Neural cell (in vitro differentiated cells): ENCODE results near the gene MXD3. TPM values are rescaled to one million over a fixed set of nuclear protein-coding genes. Genes with fewer than 3 reads are reported as not detected.
"Not testable (repeated sequence)": the region's sequence is repeated elsewhere in the genome, so short reads cannot be mapped to it uniquely, and the experiment has no call there.

ENCODE experiments used
- H2AFZ ChIP-seq: fragments of 200-600, 300-800 bp; sonication (generic), shearing (Covaris generic); 2 replicates; pipeline ENCODE4 v1.6.0; 2014; ENCODE audit warnings: low read depth, mild to moderate bottlenecking, antibody characterized with exemption, low read length, moderate library complexity
- H3F3A ChIP-seq: fragments of 200-600 bp; shearing (Covaris generic); 2 replicates; pipeline ENCODE4 v1.6.1; 2016; ENCODE audit warnings: mild to moderate bottlenecking, moderate library complexity, mixed read lengths, antibody characterized with exemption, low read length; ENCODE audit not compliant: insufficient read depth, poor library complexity, severe bottlenecking
- H3K27ac ChIP-seq: fragments of 200-600, 300-800 bp; sonication (generic), shearing (Covaris generic); 2 replicates; pipeline ENCODE4 v1.5.1; 2014; ENCODE audit warnings: mild to moderate bottlenecking, low read length, moderate library complexity
- H3K27me3 ChIP-seq: fragments of 300-800, 200-600 bp; sonication (generic), shearing (Covaris generic); 2 replicates; pipeline ENCODE4 v1.6.0; 2014; ENCODE audit warnings: mild to moderate bottlenecking, low read depth, low read length, moderate library complexity; ENCODE audit not compliant: insufficient read depth
- H3K36me3 ChIP-seq: fragments of 300-800, 200-600 bp; sonication (generic), shearing (Covaris generic); 2 replicates; pipeline ENCODE4 v1.5.1; 2014; ENCODE audit warnings: mild to moderate bottlenecking, antibody characterized with exemption, low read length, moderate library complexity; ENCODE audit not compliant: insufficient read depth
- H3K4me2 ChIP-seq: fragments of 300-800, 200-600 bp; sonication (generic), shearing (Covaris generic); 2 replicates; pipeline ENCODE4 v1.6.0; 2014; ENCODE audit warnings: mild to moderate bottlenecking, low read length
- H3K4me3 ChIP-seq: fragments of 300-800, 200-600 bp; sonication (generic), shearing (Covaris generic); 2 replicates; pipeline ENCODE4 v1.5.1; 2014; ENCODE audit warnings: mild to moderate bottlenecking, low read length, moderate library complexity
- H3K79me2 ChIP-seq: fragments of 200-600 bp; shearing (Covaris generic); replicated peaks from 2 replicates; pipeline ENCODE4 v1.6.0; 2014; ENCODE audit warnings: mild to moderate bottlenecking, low read length, moderate library complexity; ENCODE audit not compliant: insufficient read depth
- H3K9ac ChIP-seq: fragments of 300-800, 200-600 bp; sonication (generic), shearing (Covaris generic); 2 replicates; pipeline ENCODE4 v1.6.1; 2016; ENCODE audit warnings: mild to moderate bottlenecking, low read length, mixed read lengths
- H3K9me2 ChIP-seq: fragments of 200-600 bp; shearing (Covaris generic); 2 replicates; pipeline ENCODE4 v1.6.1; 2016; ENCODE audit warnings: mild to moderate bottlenecking, low read length, mixed read lengths; ENCODE audit not compliant: insufficient read depth
- H3K9me3 ChIP-seq: fragments of 200-600, 300-800 bp; sonication (generic), shearing (Covaris generic); 2 replicates; pipeline ENCODE4 v1.6.1; 2016; ENCODE audit warnings: mild to moderate bottlenecking, mixed run types, low read length, moderate library complexity, mixed read lengths
- H4K20me1 ChIP-seq: fragments of 200-600 bp; shearing (Covaris generic); 2 replicates; pipeline ENCODE4 v1.6.1; 2016; ENCODE audit warnings: mild to moderate bottlenecking, mixed run types; ENCODE audit not compliant: insufficient read depth
- EP300 ChIP-seq: fragments of 450-650 bp; conservative IDR thresholded peaks from 2 replicates; pipeline ENCODE4 v1.6.1; 2014; ENCODE audit warnings: antibody characterized with exemption, mild to moderate bottlenecking, moderate library complexity; ENCODE audit not compliant: poor library complexity, severe bottlenecking
- EZH2 ChIP-seq: fragments of 200-600, 300-800 bp; shearing (Covaris generic), sonication (generic); IDR thresholded peaks from 2 replicates; pipeline ENCODE4 v1.6.1; 2014; ENCODE audit warnings: antibody characterized with exemption, low read length, borderline replicate concordance, mild to moderate bottlenecking; ENCODE audit not compliant: insufficient read depth, poor library complexity, severe bottlenecking
- MXI1 ChIP-seq: fragments of 450-650 bp; conservative IDR thresholded peaks from 2 replicates; pipeline ENCODE4 v1.6.1; 2014; ENCODE audit warnings: antibody characterized with exemption, mild to moderate bottlenecking; ENCODE audit not compliant: poor library complexity, severe bottlenecking
- POLR2AphosphoS5 ChIP-seq: IDR thresholded peaks from 2 replicates; pipeline ENCODE4 v1.6.1; 2012
- RAD21 ChIP-seq: fragments of 450-650 bp; conservative IDR thresholded peaks from 2 replicates; pipeline ENCODE4 v1.6.1; 2014; ENCODE audit warnings: antibody characterized with exemption, mild to moderate bottlenecking, moderate library complexity
- SMC3 ChIP-seq: fragments of 450-650 bp; conservative IDR thresholded peaks from 2 replicates; pipeline ENCODE4 v1.6.1; 2014; ENCODE audit warnings: antibody characterized with exemption, mild to moderate bottlenecking, moderate library complexity; ENCODE audit not compliant: poor library complexity
- TAF1 ChIP-seq: IDR thresholded peaks from 2 replicates; pipeline ENCODE4 v1.6.1; 2012; ENCODE audit warnings: low read depth
- polyA plus RNA-seq: library from polyadenylated mRNA; depleted of rRNA; stranded (reverse); fragments of >200 nt; gene quantifications from 2 replicates; pipeline ENCODE4 v1.2.3, GENCODE V29; 2014
- TF ChIP-seq, protein P1 (sequence below): IDR thresholded peaks from 2 replicates; pipeline ENCODE4 v1.6.1; 2012; ENCODE audit warnings: borderline replicate concordance
- TF ChIP-seq, protein P2 (sequence below): fragments of 450-650 bp; IDR thresholded peaks from 2 replicates; pipeline ENCODE4 v1.5.1; 2014; ENCODE audit warnings: antibody characterized with exemption, mild to moderate bottlenecking, moderate library complexity; ENCODE audit not compliant: poor library complexity, severe bottlenecking

MXD3 gene
- polyA plus RNA-seq, 1 donor from 2014 or later = 9.3 TPM

GRCh38 chr5:177306674-177307543 is 4.8 kb downstream of the MXD3 start:
- Histone ChIP-seq H3K9me2 (no peaks in the 10 kb centered on the region), H3K4me2 (no peak overlapping the region), H3K27me3 (no peaks in the 10 kb centered on the region), H3K27ac (no peak overlapping the region), H3K9ac (no peak overlapping the region), H3K9me3 (no peaks in the 10 kb centered on the region), H2AFZ (no peak overlapping the region), H3K4me3 (no peak overlapping the region), H3K36me3 (no peaks in the 10 kb centered on the region), H4K20me1 (no peaks in the 10 kb centered on the region), H3F3A (no peaks in the 10 kb centered on the region), H3K79me2 (peaks cover 16% of the 10 kb centered on the region)
- TF ChIP-seq, protein P1, sequence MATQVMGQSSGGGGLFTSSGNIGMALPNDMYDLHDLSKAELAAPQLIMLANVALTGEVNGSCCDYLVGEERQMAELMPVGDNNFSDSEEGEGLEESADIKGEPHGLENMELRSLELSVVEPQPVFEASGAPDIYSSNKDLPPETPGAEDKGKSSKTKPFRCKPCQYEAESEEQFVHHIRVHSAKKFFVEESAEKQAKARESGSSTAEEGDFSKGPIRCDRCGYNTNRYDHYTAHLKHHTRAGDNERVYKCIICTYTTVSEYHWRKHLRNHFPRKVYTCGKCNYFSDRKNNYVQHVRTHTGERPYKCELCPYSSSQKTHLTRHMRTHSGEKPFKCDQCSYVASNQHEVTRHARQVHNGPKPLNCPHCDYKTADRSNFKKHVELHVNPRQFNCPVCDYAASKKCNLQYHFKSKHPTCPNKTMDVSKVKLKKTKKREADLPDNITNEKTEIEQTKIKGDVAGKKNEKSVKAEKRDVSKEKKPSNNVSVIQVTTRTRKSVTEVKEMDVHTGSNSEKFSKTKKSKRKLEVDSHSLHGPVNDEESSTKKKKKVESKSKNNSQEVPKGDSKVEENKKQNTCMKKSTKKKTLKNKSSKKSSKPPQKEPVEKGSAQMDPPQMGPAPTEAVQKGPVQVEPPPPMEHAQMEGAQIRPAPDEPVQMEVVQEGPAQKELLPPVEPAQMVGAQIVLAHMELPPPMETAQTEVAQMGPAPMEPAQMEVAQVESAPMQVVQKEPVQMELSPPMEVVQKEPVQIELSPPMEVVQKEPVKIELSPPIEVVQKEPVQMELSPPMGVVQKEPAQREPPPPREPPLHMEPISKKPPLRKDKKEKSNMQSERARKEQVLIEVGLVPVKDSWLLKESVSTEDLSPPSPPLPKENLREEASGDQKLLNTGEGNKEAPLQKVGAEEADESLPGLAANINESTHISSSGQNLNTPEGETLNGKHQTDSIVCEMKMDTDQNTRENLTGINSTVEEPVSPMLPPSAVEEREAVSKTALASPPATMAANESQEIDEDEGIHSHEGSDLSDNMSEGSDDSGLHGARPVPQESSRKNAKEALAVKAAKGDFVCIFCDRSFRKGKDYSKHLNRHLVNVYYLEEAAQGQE = no peak
- TF ChIP-seq TAF1 (no peak), EP300 (no peak), EZH2 (no peak), SMC3 (no peak), MXI1 (no peak), POLR2AphosphoS5 (no peak), RAD21 (no peak)
- TF ChIP-seq, protein P2, sequence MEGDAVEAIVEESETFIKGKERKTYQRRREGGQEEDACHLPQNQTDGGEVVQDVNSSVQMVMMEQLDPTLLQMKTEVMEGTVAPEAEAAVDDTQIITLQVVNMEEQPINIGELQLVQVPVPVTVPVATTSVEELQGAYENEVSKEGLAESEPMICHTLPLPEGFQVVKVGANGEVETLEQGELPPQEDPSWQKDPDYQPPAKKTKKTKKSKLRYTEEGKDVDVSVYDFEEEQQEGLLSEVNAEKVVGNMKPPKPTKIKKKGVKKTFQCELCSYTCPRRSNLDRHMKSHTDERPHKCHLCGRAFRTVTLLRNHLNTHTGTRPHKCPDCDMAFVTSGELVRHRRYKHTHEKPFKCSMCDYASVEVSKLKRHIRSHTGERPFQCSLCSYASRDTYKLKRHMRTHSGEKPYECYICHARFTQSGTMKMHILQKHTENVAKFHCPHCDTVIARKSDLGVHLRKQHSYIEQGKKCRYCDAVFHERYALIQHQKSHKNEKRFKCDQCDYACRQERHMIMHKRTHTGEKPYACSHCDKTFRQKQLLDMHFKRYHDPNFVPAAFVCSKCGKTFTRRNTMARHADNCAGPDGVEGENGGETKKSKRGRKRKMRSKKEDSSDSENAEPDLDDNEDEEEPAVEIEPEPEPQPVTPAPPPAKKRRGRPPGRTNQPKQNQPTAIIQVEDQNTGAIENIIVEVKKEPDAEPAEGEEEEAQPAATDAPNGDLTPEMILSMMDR = no peak

DNA sequence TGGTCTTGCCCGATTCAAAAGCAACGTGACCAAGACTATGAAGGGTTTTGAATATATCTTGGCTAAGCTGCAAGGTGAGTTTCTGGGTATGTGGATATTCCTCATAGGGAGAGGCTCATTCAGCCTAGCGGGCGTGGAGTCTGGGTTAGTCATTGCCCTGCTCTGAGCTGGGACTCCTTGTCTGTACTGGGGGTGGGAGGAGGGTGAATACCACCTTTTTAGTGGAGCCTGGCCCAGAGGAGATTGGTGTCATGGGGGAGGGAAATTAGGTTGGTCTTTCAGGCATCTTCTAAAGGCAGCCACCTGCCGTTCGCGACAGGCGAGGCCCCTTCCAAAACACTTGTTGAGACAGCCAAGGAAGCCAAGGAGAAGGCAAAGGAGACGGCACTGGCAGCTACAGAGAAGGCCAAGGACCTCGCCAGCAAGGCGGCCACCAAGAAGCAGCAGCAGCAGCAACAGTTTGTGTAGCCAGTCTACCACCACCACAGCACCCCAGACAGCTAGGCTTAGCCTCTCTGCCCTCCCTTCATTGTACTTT is 5.5 kb downstream of the MXD3 start:
- H4K20me1 ChIP-seq, H3K9ac ChIP-seq, H3K4me3 ChIP-seq, H3K9me3 ChIP-seq, H3K4me2 ChIP-seq, H3K9me2 ChIP-seq, H2AFZ ChIP-seq, H3K27ac ChIP-seq, H3K27me3 ChIP-seq, H3K36me3 ChIP-seq, H3F3A ChIP-seq: not testable (repeated sequence)
- peaks cover 16% of the 10 kb centered on the region for H3K79me2 ChIP-seq
